Measurements from ENCODE around the gene SHB.

Gene SHB

DNA sequence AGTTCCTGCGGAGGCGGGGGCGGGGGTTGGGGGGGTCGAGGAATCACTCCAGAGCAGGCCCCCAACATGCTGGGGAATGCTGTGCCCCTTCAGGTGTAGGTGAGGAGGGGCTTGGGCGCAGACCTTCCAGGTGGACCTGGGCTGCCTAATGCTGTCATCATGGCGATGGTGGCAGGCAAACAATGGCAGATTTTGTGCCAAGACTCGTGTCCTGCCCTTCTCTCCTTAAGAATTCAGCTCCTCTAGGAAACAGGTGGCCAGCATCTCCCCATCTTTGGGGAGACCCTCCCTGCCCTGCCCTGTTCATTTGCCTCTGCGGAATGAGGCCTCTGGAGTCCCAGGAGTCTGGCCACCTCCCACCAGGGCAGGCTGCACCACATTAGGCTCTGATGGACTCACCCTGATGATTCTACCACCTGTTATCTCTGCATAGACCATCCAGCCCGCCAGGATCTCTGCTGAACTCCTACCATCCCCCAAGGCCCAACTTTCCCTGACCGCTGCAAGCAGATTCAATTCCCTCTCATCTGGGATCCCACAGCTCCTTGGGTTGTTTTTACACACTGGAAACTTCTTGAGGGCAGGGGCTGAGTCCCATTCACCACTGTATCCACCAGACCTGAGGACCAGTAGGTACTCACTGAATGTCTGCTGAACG lies 154.2 kb downstream of the SHB start (continued):
- TF ChIP-seq, protein P1, sequence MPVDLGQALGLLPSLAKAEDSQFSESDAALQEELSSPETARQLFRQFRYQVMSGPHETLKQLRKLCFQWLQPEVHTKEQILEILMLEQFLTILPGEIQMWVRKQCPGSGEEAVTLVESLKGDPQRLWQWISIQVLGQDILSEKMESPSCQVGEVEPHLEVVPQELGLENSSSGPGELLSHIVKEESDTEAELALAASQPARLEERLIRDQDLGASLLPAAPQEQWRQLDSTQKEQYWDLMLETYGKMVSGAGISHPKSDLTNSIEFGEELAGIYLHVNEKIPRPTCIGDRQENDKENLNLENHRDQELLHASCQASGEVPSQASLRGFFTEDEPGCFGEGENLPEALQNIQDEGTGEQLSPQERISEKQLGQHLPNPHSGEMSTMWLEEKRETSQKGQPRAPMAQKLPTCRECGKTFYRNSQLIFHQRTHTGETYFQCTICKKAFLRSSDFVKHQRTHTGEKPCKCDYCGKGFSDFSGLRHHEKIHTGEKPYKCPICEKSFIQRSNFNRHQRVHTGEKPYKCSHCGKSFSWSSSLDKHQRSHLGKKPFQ (tag by site-specific recombination; IDR thresholded peaks at IDR 0.05) = no peak

DNA sequence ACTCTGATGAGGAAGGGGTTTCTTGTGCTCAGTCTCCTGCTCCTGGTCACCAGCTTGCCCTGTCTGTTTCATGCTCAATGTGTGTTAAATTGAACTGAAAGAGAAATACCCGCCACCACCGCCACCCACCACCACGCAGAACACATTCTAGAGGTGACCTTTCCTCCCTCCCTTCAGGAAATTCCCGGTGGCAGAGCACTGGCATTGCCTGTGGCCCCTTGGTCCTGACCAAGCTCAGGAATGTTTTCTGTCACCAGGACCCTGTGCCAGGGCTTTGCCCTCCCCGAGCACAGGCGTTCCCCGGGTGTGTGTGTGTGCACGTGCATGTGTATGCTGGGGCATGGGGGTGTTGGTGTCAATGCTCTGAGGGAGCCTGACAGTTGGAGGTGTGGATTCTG lies 154.9 kb downstream of the SHB start:
- POLR2A ChIA-PET = interaction anchor here (1.7 kb wide), 1 partner anchor 155 kb away, joined by 8 read pairs; the partner anchor contains the start of gene SHB

DNA sequence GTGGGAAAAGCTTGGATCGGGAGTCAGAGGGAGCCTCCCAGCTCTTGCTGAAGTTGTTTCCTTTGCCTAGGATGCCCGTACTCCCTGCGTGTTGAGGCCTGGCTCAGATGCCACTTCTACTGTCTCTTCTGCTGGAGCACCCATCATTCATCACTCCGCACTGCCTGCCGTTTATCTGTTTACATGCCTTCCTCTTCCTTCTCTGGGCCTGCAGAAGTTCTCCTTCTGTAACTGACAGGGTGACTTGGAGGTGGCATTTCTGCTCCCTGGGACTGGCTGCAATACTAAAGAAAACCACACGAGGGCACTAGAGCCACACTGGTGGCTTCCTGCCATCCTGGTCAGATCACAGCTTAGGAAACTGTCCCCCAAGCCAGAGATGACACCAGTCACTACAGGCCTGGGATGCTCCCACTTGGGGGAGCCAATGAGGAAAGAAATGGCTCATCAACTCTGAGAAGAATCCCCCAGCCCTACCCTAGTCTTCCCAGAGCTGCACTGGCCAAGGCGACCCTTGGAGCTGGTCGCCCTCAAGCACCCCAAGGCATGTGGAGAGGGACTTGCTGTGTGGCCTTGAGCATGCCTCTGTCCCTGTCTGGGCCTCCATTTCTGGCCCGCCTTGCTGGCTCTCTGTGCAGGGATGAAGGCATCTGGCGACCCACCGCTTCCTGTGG lies 155.4 kb downstream of the SHB start:
- H3K4me1 ChIP-seq (ENCODE audit: control insufficient read depth, insufficient read depth, low read length) = no peaks in the 10 kb centered on the region
- H3K9me3 ChIP-seq (ENCODE audit: control insufficient read depth, insufficient read depth, low read depth, low read length) = no peaks in the 10 kb centered on the region
- TF ChIP-seq ZNF660 (tag by site-specific recombination; IDR thresholded peaks at IDR 0.05) (peak; percentile 56; the same call in 1 of the 2 replicates), GLI2 (tag by site-specific recombination; IDR thresholded peaks at IDR 0.05; ENCODE audit: borderline replicate concordance, low read depth) (no peak), GFI1B (tag by site-specific recombination; IDR thresholded peaks at IDR 0.05) (no peak), ZNF501 (tag by site-specific recombination; IDR thresholded peaks at IDR 0.05) (0 out of 2 replicates have a peak, but pooled peaks have one; percentile 38), ZNF654 (tag by site-specific recombination; IDR thresholded peaks at IDR 0.05; ENCODE audit: low read depth) (peak; percentile 91), ZNF768 (tag by site-specific recombination; IDR thresholded peaks at IDR 0.05) (0 out of 2 replicates have a peak, but pooled peaks have one; percentile 35), GLIS1 (tag by site-specific recombination; IDR thresholded peaks at IDR 0.05) (0 out of 2 replicates have a peak, but pooled peaks have one; percentile 6)
- TF ChIP-seq, protein P2, sequence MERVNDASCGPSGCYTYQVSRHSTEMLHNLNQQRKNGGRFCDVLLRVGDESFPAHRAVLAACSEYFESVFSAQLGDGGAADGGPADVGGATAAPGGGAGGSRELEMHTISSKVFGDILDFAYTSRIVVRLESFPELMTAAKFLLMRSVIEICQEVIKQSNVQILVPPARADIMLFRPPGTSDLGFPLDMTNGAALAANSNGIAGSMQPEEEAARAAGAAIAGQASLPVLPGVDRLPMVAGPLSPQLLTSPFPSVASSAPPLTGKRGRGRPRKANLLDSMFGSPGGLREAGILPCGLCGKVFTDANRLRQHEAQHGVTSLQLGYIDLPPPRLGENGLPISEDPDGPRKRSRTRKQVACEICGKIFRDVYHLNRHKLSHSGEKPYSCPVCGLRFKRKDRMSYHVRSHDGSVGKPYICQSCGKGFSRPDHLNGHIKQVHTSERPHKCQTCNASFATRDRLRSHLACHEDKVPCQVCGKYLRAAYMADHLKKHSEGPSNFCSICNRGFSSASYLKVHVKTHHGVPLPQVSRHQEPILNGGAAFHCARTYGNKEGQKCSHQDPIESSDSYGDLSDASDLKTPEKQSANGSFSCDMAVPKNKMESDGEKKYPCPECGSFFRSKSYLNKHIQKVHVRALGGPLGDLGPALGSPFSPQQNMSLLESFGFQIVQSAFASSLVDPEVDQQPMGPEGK (tag by site-specific recombination; IDR thresholded peaks at IDR 0.05) = no peak
- TF ChIP-seq, protein P3, sequence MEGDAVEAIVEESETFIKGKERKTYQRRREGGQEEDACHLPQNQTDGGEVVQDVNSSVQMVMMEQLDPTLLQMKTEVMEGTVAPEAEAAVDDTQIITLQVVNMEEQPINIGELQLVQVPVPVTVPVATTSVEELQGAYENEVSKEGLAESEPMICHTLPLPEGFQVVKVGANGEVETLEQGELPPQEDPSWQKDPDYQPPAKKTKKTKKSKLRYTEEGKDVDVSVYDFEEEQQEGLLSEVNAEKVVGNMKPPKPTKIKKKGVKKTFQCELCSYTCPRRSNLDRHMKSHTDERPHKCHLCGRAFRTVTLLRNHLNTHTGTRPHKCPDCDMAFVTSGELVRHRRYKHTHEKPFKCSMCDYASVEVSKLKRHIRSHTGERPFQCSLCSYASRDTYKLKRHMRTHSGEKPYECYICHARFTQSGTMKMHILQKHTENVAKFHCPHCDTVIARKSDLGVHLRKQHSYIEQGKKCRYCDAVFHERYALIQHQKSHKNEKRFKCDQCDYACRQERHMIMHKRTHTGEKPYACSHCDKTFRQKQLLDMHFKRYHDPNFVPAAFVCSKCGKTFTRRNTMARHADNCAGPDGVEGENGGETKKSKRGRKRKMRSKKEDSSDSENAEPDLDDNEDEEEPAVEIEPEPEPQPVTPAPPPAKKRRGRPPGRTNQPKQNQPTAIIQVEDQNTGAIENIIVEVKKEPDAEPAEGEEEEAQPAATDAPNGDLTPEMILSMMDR (tag by site-specific recombination; IDR thresholded peaks at IDR 0.05) = peak; percentile 94
- H3K4me3 ChIP-seq (ENCODE audit: low read depth, low read length) = no peak overlapping the region
- peaks cover 0 to 21% of the 10 kb centered on the region in 2 experiments; a peak in 1 of 3 replicates for H3K36me3 ChIP-seq (ENCODE audit: control insufficient read depth in 2 of 2, insufficient read depth in 1 of 2, low read length in 2 of 2)
- H3K27ac ChIP-seq (ENCODE audit: extremely low read depth, low read depth, low read length) = no peak overlapping the region
- CTCF ChIA-PET = interaction anchor here (0.5 to 6.5 kb wide), 52 partner anchors 9 to 917 kb away, joined by 3 to 66 read pairs (median 4); partner anchors contain the start of gene SHB
- POLR2A ChIA-PET = interaction anchor here (1.7 kb wide), 1 partner anchor 155 kb away, joined by 8 read pairs; the partner anchor contains the start of gene SHB

More for the DNA sequence above, 154.9 kb downstream of the SHB start:
- Histone ChIP-seq H3K36me3 (ENCODE audit: control insufficient read depth in 2 of 2, insufficient read depth in 1 of 2, low read length in 2 of 2) (peaks cover 0 to 27% of the 10 kb centered on the region in 2 experiments; a peak in 1 of 3 replicates), H3K4me3 (ENCODE audit: low read depth, low read length) (no peak overlapping the region), H3K4me1 (ENCODE audit: control insufficient read depth, insufficient read depth, low read length) (no peaks in the 10 kb centered on the region), H3K27ac (ENCODE audit: extremely low read depth, low read depth, low read length) (no peak overlapping the region), H3K9me3 (ENCODE audit: control insufficient read depth, insufficient read depth, low read depth, low read length) (no peaks in the 10 kb centered on the region)
- TF ChIP-seq ZNF792 (tag by site-specific recombination; IDR thresholded peaks at IDR 0.05) = no peak
- TF ChIP-seq ZNF10 (tag by site-specific recombination; IDR thresholded peaks at IDR 0.05) = no peak
- no peak for TF ChIP-seq ZNF132 (tag by site-specific recombination; IDR thresholded peaks at IDR 0.05; ENCODE audit: borderline replicate concordance)
- no peak for TF ChIP-seq HOXA7 (CRISPR knock-in tag; IDR thresholded peaks at IDR 0.05; ENCODE audit: borderline replicate concordance)
- TF ChIP-seq, protein P4, sequence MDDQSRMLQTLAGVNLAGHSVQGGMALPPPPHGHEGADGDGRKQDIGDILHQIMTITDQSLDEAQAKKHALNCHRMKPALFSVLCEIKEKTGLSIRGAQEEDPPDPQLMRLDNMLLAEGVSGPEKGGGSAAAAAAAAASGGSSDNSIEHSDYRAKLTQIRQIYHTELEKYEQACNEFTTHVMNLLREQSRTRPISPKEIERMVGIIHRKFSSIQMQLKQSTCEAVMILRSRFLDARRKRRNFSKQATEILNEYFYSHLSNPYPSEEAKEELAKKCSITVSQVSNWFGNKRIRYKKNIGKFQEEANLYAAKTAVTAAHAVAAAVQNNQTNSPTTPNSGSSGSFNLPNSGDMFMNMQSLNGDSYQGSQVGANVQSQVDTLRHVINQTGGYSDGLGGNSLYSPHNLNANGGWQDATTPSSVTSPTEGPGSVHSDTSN (CRISPR knock-in tag; IDR thresholded peaks at IDR 0.05) = no peak
- TF ChIP-seq SP7 (tag by site-specific recombination; IDR thresholded peaks at IDR 0.05) = no peak
- no peak for TF ChIP-seq ZNF248 (tag by site-specific recombination; IDR thresholded peaks at IDR 0.05)
- no peak for TF ChIP-seq GLIS2 (tag by site-specific recombination; IDR thresholded peaks at IDR 0.05)
- no peak for TF ChIP-seq ZNF223 (tag by site-specific recombination; IDR thresholded peaks at IDR 0.05)
- TF ChIP-seq BCL11B (tag by site-specific recombination; IDR thresholded peaks at IDR 0.05; ENCODE audit: low read depth) = no peak
- no peak for TF ChIP-seq ZNF654 (tag by site-specific recombination; IDR thresholded peaks at IDR 0.05; ENCODE audit: low read depth)
- TF ChIP-seq ZNF423 (tag by site-specific recombination; IDR thresholded peaks at IDR 0.05) = no peak
- TF ChIP-seq ZNF629 (tag by site-specific recombination; IDR thresholded peaks at IDR 0.05) = no peak
- CTCF ChIA-PET = interaction anchor here (0.5 to 6.5 kb wide), 39 partner anchors 9 to 527 kb away, joined by 3 to 66 read pairs (median 4); partner anchors contain the start of gene SHB
